Stomach (tissue), 4 donors: Measurements from ENCODE around the gene ARL6IP5.

ENCODE experiments used
- CTCF ChIP-seq, 7 experiments: fragments of 450-650 bp in 4 of 7; fragments of 200-600 bp in 3 of 7; sonication (generic) in 3 of 7; IDR thresholded peaks; one replicate each; pipeline ENCODE4 v1.5.1; 2016 to 2019; ENCODE audit warnings: antibody characterized with exemption in 7 of 7, control low read depth in 2 of 7, mild to moderate bottlenecking in 1 of 7
- POLR2A ChIP-seq, 4 donors: fragments of 450-650 bp; IDR thresholded peaks; one replicate each; pipeline ENCODE4 v1.6.1; 2016; ENCODE audit warnings: antibody characterized with exemption in 4 of 4, control low read depth in 2 of 4, mild to moderate bottlenecking in 1 of 4, moderate library complexity in 1 of 4

GRCh38 chr3:69087030-69087791 is 2.5 kb downstream of the ARL6IP5 start:
- TF ChIP-seq CTCF (IDR thresholded peaks at IDR 0.05) (no peak), POLR2A (IDR thresholded peaks at IDR 0.05) (no peak)
